ENCODE data around the gene MXI1. TPM values are rescaled to one million over a fixed set of nuclear protein-coding genes. Genes with fewer than 3 reads are reported as not detected.

MXI1 gene
- total RNA-seq (2014; rRNA removed; shearing (Covaris generic)) = 34.3 and 34.8 TPM in 2 replicates
- 6.9 and 8.8 TPM in 2 replicates for polyA plus RNA-seq (2014; cell fraction: nucleus; rRNA removed)

GRCh38 chr10:110207011-110207804 is at the start of gene MXI1:
MXI1 (plus strand) TSS chr10:110207605; CDS start chr10:110207809, 204 bp downstream.
- DNase-seq (ENCODE audit: extremely low read depth, low read depth) = peak; percentile 74

DNA sequence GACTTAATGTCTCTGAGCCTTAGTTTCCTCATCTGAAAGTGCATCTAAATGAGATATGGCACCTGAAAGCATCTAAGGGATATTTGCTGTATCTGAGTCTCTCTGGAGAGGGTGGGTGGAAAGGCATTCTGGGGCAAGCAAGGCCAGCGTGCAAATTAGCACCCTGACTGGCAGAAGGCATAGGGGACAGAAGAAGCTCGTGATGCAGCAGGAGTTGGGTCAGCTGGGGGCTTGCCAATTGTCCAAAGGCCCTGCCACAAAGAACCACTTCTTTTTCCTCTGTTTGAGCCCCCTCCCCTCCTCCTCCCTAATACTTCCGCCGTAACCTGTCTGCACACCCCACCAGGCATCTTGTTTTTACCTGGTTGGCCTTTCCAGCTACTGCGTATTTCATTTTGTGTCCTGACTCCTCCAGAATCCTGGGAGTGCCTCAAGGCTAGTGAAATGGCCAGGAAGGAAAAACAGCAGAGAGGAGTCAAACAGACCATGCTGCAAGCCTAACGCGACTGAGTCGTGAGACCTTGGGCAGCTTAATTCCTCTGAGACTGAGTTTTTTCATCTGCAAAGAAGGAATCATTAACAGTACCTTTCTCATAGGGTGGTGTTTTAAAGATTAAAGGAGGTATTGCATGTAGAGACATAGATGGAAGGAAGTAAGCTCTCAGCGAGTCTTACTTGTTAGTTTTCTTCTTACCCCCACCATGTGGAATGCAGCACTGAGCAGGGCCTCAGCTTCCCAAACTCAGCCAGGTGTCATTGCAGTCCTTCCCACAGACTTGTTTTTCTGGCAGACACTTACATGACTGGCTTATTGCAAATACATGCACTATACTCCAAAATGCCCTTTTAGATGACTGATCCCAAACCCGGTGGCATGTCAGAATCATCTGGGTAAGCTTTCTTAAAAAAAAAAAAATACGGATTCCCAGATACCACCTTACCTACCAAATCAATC is 49.1 kb upstream of the MXI1 start:
- DNase-seq (ENCODE audit: extremely low read depth, low read depth) = no peak

DNA sequence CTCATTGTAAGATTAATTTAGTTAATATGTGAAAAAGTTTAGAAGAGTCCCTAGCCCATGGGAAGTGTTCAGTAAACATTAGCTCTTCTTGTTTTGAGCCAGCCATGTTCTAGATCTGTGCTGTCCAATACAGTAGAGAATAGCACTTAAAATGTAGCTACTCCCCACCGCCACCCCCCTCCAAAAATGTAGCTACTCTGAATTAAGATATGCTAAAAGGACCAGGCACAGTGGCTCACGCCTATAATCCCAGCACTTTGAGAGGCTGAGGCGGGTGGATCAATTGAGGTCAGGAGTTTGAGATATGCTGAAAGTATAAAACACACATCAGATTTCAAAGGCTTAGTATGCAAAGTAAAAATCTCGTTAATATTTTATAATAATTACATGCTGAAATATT is 47.3 kb upstream of the MXI1 start:
- no peak for DNase-seq (ENCODE audit: extremely low read depth, low read depth)

GRCh38 chr10:110160522-110160921 is 46.9 kb upstream of the MXI1 start:
- no peak for DNase-seq (ENCODE audit: extremely low read depth, low read depth)

GRCh38 chr10:110162741-110163145 is 44.7 kb upstream of the MXI1 start:
- DNase-seq (ENCODE audit: extremely low read depth, low read depth) = no peak

DNA sequence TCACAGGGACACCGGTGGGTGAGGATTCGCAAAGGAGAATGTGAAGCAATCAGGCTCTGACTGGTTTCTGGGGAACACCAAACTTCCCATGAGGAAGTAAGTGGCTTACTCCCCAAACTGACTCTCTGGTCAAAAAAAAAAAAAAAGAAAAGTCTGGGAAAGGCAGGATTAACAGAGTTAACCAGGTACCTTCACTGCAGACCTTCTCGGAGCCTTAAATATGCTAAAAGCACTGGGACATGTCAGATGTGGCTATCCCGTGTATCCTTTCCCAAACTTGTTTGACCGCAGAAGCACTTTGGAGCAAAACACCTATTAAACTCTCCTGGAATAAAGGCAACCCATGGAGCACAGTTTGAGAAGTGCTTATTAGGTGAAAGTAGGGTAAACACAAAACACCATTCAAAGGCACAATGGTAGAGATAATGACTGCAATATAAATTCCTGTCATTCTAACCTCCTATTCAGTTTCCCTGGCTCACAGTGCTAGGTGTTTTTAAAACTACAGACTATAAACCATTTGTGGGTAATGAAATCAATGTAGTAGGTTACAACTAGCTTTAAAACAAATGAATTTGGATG is 44.1 kb upstream of the MXI1 start:
- DNase-seq (ENCODE audit: extremely low read depth, low read depth) = no peak

DNA sequence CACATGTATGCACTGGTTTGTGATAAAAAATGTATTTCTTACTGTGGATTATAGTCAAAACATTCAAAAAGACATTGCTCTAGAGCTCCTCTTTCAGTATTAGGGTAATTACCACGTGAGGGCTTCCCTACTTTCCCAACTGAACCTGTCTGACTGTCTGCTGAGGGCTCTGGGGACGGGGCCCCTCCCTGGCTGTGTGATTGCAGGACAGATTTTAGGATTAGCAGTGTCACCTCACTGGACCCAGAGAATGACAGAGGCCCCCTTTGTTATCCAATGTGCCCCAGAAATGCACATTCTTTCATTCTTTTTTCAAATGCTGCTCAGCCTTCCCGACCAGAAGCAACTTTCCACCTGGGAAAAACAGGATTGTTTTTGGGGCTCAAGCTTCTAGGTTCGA is 43.6 kb upstream of the MXI1 start:
- DNase-seq (ENCODE audit: extremely low read depth, low read depth) = no peak

- no peak for DNase-seq (ENCODE audit: extremely low read depth, low read depth)
Measured at GRCh38 chr10:110165239-110165638, 42.2 kb upstream of the MXI1 start.

DNA sequence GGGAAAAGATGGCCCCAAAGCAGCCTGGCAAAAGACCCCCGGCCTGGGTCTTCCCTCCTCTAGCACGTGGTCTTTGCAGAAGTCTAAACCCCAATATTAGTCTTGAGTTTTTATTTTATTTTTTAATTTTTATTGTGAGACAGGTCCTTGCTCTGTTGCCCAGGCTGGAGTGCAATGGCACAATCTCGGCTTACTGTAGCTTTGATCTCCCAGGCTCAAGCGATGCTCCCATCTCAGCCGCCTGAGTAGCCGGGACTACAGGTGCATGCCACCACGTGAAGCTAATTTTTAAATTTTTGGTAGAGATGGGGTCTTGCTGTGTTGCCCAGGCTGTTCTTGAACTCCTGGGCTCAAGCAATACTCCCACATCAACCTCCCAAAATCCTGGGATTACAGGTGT is 40.3 kb upstream of the MXI1 start:
- no peak for DNase-seq (ENCODE audit: extremely low read depth, low read depth)

DNA sequence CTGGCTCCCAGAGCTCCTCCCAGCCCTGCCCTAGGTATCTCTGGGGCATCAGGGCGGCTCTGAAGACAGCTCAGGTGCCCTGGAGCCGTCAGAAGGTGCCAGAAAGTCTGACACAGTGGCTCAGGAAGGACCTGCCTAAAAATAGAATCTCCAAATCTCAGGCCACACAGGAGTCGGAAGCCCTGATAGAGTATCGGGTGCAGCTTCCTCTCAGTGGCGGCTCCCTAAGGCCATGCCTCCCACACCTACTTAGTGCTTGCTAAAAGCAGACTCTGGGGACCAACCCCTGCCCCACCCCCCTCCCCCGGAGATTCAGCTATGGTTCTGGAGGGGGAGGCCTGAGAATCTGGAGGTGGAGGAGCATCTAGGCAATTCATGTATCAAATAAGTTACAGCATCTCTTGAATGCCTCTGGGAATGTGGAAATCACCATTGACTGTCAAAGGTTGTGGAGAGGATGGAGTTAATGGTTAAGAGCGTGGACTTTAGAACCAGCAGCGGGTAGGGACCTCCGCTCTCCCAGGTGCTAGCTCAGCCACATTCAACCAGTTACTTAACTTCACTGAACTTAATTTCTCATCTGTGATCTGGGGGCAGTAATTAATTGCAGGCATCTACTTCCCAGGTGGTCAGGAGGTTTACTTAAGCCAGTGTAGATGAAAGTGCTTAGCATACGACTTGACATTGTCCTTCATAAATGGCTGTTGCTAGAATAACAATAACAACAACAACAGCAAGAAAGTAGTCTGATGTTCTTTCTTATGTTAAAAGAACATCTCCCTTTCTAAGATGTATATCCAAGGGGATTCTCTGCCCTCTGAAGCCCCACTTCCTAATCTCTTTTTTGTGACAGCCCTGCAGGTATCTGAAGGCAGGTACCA is 38.6 kb upstream of the MXI1 start:
- no peak for DNase-seq (ENCODE audit: extremely low read depth, low read depth)

DNA sequence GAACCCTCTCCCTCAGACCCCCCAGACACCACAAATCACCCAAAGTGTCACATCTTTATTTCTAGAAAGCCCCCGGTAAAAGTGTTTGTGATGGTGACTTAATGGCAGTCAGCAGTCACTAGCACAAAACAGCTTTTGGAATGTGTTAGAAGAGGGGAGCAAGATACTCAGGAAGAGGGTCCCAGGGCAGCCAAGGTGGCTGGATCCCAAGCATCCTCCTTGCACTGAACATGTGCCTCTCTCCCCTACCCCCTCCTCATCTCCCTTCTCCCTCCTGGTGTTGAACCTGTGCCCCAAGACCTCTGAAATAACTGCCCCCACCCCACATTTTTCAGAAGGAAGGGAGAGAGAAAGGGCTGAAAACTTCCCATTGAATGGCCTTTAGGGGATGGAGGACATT is 37.8 kb upstream of the MXI1 start:
- no peak for DNase-seq (ENCODE audit: extremely low read depth, low read depth)

GRCh38 chr10:110170142-110170971 is 37.0 kb upstream of the MXI1 start:
- no peak for DNase-seq (ENCODE audit: extremely low read depth, low read depth)

DNA sequence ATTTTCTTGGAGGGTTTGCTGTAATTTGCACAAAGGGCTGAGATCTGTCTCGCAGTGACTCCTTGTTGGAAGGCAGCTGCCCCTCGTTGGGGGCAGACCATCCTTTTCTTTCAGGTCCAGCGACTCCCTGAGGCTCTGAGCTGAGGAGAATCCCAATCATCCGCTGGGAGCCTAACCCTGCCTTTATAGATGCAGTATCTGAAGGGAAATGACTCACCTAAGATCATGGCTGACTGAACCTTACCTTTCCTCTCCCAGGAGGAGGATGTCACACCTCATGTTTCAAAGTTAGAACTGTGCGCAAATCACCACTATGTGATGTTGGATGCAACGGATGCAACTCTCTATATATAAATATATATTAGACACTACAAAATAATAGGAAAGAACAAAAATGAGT is 36.4 kb upstream of the MXI1 start:
- no peak for DNase-seq (ENCODE audit: extremely low read depth, low read depth)

GRCh38 chr10:110172155-110172554 is 35.2 kb upstream of the MXI1 start:
- no peak for DNase-seq (ENCODE audit: extremely low read depth, low read depth)

GRCh38 chr10:110174201-110174600 is 33.2 kb upstream of the MXI1 start:
- no peak for DNase-seq (ENCODE audit: extremely low read depth, low read depth)

GRCh38 chr10:110174816-110175215 is 32.6 kb upstream of the MXI1 start:
- no peak for DNase-seq (ENCODE audit: extremely low read depth, low read depth)

DNA sequence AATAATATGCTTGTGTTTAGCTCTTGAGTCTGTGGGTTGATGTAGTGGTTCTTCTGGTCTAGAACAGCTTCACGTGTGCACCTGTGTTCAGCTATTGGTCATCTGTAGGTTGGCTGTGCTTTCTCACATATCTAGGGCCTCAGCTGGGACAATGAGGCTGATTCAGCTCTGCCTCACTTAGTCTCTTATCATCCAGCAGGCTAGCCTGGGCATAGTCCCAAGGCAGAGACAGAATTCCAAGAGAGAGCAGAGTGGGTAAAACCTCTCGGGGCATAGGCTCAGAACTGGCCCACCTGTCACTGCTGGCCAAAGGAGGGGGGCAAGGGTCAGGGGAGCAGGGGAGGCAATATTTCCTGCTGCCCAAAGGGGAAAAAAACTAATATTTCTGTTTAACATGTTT is 32.0 kb upstream of the MXI1 start:
- no peak for DNase-seq (ENCODE audit: extremely low read depth, low read depth)

- no peak for DNase-seq (ENCODE audit: extremely low read depth, low read depth)
Measured at GRCh38 chr10:110176141-110177030, 31.0 kb upstream of the MXI1 start.
